Keratinocyte (primary cell): ENCODE data around the gene FBXW5. TPM values are rescaled to one million over a fixed set of nuclear protein-coding genes. Genes with fewer than 3 reads are reported as not detected.

Experiments
- DNase-seq: peaks from one replicate; pipeline ENCODE4 v3.0.0-alpha.2; 2011; ENCODE audit warnings: low read depth, missing footprints, low spot score
- FAIRE-seq: peaks from 2 replicates; lab custom pipeline; 2011; peaks lifted over from hg19 to GRCh38; lab: Jason Lieb, UNC
- H2AFZ ChIP-seq: 2 replicates; pipeline ENCODE4 v1.6.0; 2012; ENCODE audit warnings: low read length, control low read depth, inconsistent platforms; ENCODE audit not compliant: control insufficient read depth
- H3K27ac ChIP-seq: 2 replicates; pipeline ENCODE4 v1.5.1; 2011; ENCODE audit warnings: low read length; ENCODE audit not compliant: control insufficient read depth, insufficient read depth
- H3K27me3 ChIP-seq: 3 replicates; pipeline ENCODE4 v1.6.0; 2011; ENCODE audit warnings: low read length; ENCODE audit not compliant: control insufficient read depth, insufficient read depth; ENCODE audit errors: extremely low read depth
- H3K36me3 ChIP-seq, 2 experiments: 2 replicates in 1 of 2; 3 replicates in 1 of 2; pipeline ENCODE4 v1.5.1; 2011; ENCODE audit warnings: low read length in 2 of 2, mild to moderate bottlenecking in 1 of 2; ENCODE audit not compliant: control insufficient read depth in 2 of 2, insufficient read depth in 2 of 2; ENCODE audit errors: extremely low read depth in 1 of 2
- H3K4me1 ChIP-seq: 3 replicates; pipeline ENCODE4 v1.5.1; 2011; ENCODE audit warnings: low read length; ENCODE audit not compliant: control insufficient read depth, insufficient read depth; ENCODE audit errors: extremely low read depth
- H3K4me2 ChIP-seq: 3 replicates; pipeline ENCODE4 v1.6.0; 2011; ENCODE audit warnings: low read depth, low read length; ENCODE audit not compliant: control insufficient read depth, insufficient read depth; ENCODE audit errors: extremely low read depth
- H3K4me3 ChIP-seq, 3 experiments: fragments of 200-600 bp in 1 of 3; sonication (generic) in 1 of 3; 2 replicates in 2 of 3; 3 replicates in 1 of 3; pipeline ENCODE4 v1.5.1; 2011 to 2016; ENCODE audit warnings: low read length in 3 of 3, mild to moderate bottlenecking in 3 of 3, control low read depth in 2 of 3, inconsistent platforms in 1 of 3, low read depth in 1 of 3, mixed read lengths in 1 of 3, mixed run types in 1 of 3, moderate library complexity in 1 of 3; ENCODE audit not compliant: control insufficient read depth in 2 of 3, insufficient read depth in 2 of 3; ENCODE audit errors: extremely low read depth in 1 of 3
- H3K79me2 ChIP-seq: 2 replicates; pipeline ENCODE4 v1.6.0; 2012; ENCODE audit warnings: low read length; ENCODE audit not compliant: control insufficient read depth, insufficient read depth
- H3K9ac ChIP-seq: 3 replicates; pipeline ENCODE4 v1.6.0; 2011; ENCODE audit warnings: low read length; ENCODE audit not compliant: control insufficient read depth, insufficient read depth; ENCODE audit errors: extremely low read depth
- H3K9me1 ChIP-seq: 3 replicates; pipeline ENCODE4 v1.6.0; 2011; ENCODE audit warnings: low read length; ENCODE audit not compliant: control insufficient read depth, insufficient read depth; ENCODE audit errors: extremely low read depth
- H3K9me3 ChIP-seq: 2 replicates; pipeline ENCODE4 v1.5.1; 2012; ENCODE audit warnings: low read depth, low read length; ENCODE audit not compliant: control insufficient read depth
- H4K20me1 ChIP-seq: 3 replicates; pipeline ENCODE4 v1.6.0; 2011; ENCODE audit warnings: low read length; ENCODE audit not compliant: control insufficient read depth, insufficient read depth; ENCODE audit errors: extremely low read depth
- CTCF ChIP-seq, 3 experiments: IDR thresholded peaks in 1 of 3; conservative IDR thresholded peaks in 1 of 3; optimal IDR thresholded peaks in 1 of 3; 2 replicates in 2 of 3; 3 replicates in 1 of 3; pipeline versions ENCODE3 to v1.5.1; 2011; ENCODE audit warnings: low read length in 3 of 3, mild to moderate bottlenecking in 3 of 3, moderate library complexity in 2 of 3, control low read depth in 1 of 3, inconsistent platforms in 1 of 3; ENCODE audit not compliant: insufficient read depth in 2 of 3; ENCODE audit errors: extremely low read depth in 1 of 3
- EZH2 ChIP-seq: IDR thresholded peaks from one replicate; pipeline ENCODE4 v1.6.1; 2012; ENCODE audit warnings: inconsistent platforms, mild to moderate bottlenecking, low read length, moderate library complexity
- dilution Hi-C: fragments of 300-500 bp; cut with MboI; formaldehyde crosslinking; loops from one replicate; pipeline ENCODE4 v1.7.0; 2020; ENCODE audit warnings: low sequenced_read_pairs; ENCODE audit not compliant: extremely low pct_ligation_motif_present
- polyA plus RNA-seq, 5 experiments: library from polyadenylated mRNA; depleted of rRNA in 3 of 5; stranded (reverse) in 3 of 5; stranded (forward) in 1 of 5; unstranded in 1 of 5; fragments of >200 nt; gene quantifications; 1 replicate in 1 of 5; 2 replicates in 3 of 5; 3 replicates in 1 of 5; pipeline versions ENCODE4 v1.2.1 to v1.2.3, GENCODE V29; 2011 to 2012; ENCODE audit warnings: missing spikeins in 2 of 5, low read depth in 1 of 5, low replicate concordance in 1 of 5

Gene FBXW5
- polyA plus RNA-seq, 1 donor (not counting 4 experiments of a cell fraction or from before 2014, with no cell fraction given), result 23.0 TPM

DNA sequence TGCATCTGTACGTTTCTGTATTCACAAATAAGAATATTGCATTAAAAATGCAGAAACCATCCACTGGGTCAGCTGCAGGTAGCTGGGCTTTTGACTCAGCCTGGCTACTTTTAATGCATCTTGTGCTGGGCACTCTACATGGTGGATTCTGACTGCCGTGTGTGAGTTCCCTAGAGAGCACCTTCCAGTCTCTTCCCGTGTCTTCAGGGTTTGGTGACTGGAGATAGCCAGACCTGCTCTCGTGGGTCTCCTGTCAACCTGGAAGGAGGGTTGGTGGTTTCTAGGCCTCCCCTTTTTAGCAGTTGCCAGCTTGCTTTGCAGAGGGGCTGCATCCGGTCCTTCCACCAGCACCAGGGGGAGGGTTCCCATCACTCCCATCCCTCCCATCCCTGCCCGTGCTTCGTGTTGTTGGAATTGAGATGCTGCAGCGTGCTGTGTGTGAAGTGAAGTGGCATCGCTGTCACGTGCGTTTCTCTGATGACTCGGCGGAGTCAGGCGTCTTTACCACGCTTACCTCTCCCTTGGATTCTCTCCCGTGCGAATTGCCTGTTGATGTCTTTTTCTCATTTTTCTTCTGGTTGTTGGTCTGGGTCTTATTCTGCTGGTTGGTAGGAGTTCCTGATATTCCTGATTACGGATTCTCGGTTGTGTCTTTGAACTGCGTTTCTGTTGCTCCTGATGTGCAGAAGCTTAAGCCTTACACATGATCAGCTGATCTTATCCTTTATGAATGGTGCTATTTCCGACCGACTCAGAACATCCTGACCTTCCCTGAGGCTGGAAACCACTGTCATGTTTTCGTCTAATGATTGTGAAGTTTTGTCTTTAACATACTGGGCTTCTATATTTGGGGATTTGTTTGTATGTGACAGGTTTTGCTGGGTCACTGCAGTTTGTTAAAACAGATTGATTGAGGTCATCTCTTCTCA lies 16.9 kb downstream of the FBXW5 start:
- Histone ChIP-seq H3K4me2 (no peak overlapping the region), H4K20me1 (no peaks in the 10 kb centered on the region), H3K27ac (no peak overlapping the region), H2AFZ (no peak overlapping the region), H3K4me3 (no peak overlapping the region), H3K9me1 (no peaks in the 10 kb centered on the region), H3K27me3 (no peaks in the 10 kb centered on the region), H3K36me3 (peaks cover 22 to 26% of the 10 kb centered on the region in 2 experiments), H3K4me1 (no peaks in the 10 kb centered on the region), H3K9me3 (no peaks in the 10 kb centered on the region), H3K79me2 (no peaks in the 10 kb centered on the region), H3K9ac (no peak overlapping the region)
- DNase-seq (no peak), FAIRE-seq (no peak)
- TF ChIP-seq CTCF (optimal IDR thresholded peaks at IDR 0.05 in 1 of 3, IDR thresholded peaks at IDR 0.05 in 1 of 3, conservative IDR thresholded peaks at IDR 0.05 in 1 of 3; ENCODE audit: extremely low read depth in 1 of 3, insufficient read depth in 2 of 3, low read length in 3 of 3) (no peak), EZH2 (no peak)
- dilution Hi-C loops, result loop anchor here (25.0 kb wide), 1 partner anchor 115 kb away; the partner anchor contains the start of gene RABL6

DNA sequence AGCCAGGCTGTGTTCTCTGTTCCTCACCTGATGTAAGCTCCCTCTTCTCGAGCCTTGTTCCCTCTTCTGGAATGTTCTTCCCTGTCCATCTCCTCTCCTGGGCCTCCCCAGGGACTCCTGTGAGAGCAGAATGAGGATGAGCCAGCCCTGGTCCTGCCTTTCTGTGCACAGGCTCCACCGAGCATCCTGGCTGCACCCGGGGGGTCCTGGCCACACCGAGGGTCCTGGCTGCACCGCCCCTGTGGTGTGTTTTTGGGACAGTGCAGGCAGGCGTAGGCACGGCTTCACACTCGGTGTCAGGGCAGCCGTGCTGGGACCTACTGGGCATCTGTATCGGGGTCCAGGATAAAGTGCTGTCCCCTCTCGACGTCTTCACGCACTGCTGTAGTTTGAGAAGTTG lies 17.8 kb downstream of the FBXW5 start:
- Histone ChIP-seq H3K27ac (no peak overlapping the region), H4K20me1 (no peaks in the 10 kb centered on the region), H2AFZ (no peak overlapping the region), H3K36me3 (peaks cover 25 to 32% of the 10 kb centered on the region in 2 experiments), H3K4me1 (no peaks in the 10 kb centered on the region), H3K9me3 (no peaks in the 10 kb centered on the region), H3K79me2 (no peaks in the 10 kb centered on the region), H3K4me2 (no peak overlapping the region), H3K27me3 (no peaks in the 10 kb centered on the region), H3K9ac (no peak overlapping the region), H3K9me1 (no peaks in the 10 kb centered on the region), H3K4me3 (no peak overlapping the region)
- TF ChIP-seq CTCF (optimal IDR thresholded peaks at IDR 0.05 in 1 of 3, IDR thresholded peaks at IDR 0.05 in 1 of 3, conservative IDR thresholded peaks at IDR 0.05 in 1 of 3; ENCODE audit: extremely low read depth in 1 of 3, insufficient read depth in 2 of 3, low read length in 3 of 3) (no peak), EZH2 (no peak)
- DNase-seq (no peak), FAIRE-seq (no peak)
- dilution Hi-C loops, result loop anchor here (25.0 kb wide), 1 partner anchor 114 kb away; the partner anchor contains the start of gene RABL6
